Measurements from ENCODE around the gene NFASC.
A peak's percentile ranks its signal among the peaks of the same experiment; 100 is the strongest.

Gene NFASC

GRCh38 chr1:204863024-204863423 is 7.6 kb upstream of the NFASC start:
- DNase-seq: no peak

GRCh38 chr1:204863730-204864129 is 6.9 kb upstream of the NFASC start:
- no peak for DNase-seq

- no peak for DNase-seq
Observed at GRCh38 chr1:204866051-204866596, 4.5 kb upstream of the NFASC start.

- no peak for DNase-seq
Observed at GRCh38 chr1:204867203-204867602, 3.5 kb upstream of the NFASC start.

- DNase-seq: no peak
Observed at GRCh38 chr1:204867666-204868339, 2.9 kb upstream of the NFASC start.

GRCh38 chr1:204868340-204868700 is 2.3 kb upstream of the NFASC start:
- DNase-seq: no peak

- DNase-seq: no peak
Observed at GRCh38 chr1:204869097-204869496, 1.6 kb upstream of the NFASC start.

GRCh38 chr1:204871405-204872037 is 859 bp downstream of the NFASC start:
- no peak for DNase-seq

- DNase-seq: no peak
Observed at GRCh38 chr1:204872262-204872881, 1.7 kb downstream of the NFASC start.

- no peak for DNase-seq
Observed at GRCh38 chr1:204873176-204873575, 2.5 kb downstream of the NFASC start.

GRCh38 chr1:204873714-204874113 is 3.1 kb downstream of the NFASC start:
- no peak for DNase-seq

GRCh38 chr1:204874274-204874673 is 3.6 kb downstream of the NFASC start:
- DNase-seq: no peak

GRCh38 chr1:204875255-204875654 is 4.6 kb downstream of the NFASC start:
- DNase-seq: no peak

GRCh38 chr1:204878621-204879234 is 8.1 kb downstream of the NFASC start:
- DNase-seq: no peak

GRCh38 chr1:204879351-204879750 is 8.7 kb downstream of the NFASC start:
- DNase-seq: no peak

- no peak for DNase-seq
Observed at GRCh38 chr1:204880906-204881305, 10.2 kb downstream of the NFASC start.

- peak; percentile 34 for DNase-seq
Observed at GRCh38 chr1:204882479-204882878, 11.8 kb downstream of the NFASC start.

- DNase-seq: no peak
Observed at GRCh38 chr1:204883405-204883804, 12.7 kb downstream of the NFASC start.

- DNase-seq: no peak
Observed at GRCh38 chr1:204885288-204885711, 14.6 kb downstream of the NFASC start.

GRCh38 chr1:204885790-204886189 is 15.1 kb downstream of the NFASC start:
- no peak for DNase-seq

- no peak for DNase-seq
Observed at GRCh38 chr1:204887846-204888245, 17.2 kb downstream of the NFASC start.

GRCh38 chr1:204888294-204888693 is 17.6 kb downstream of the NFASC start:
- DNase-seq: no peak

GRCh38 chr1:204889681-204890383 is 19.2 kb downstream of the NFASC start:
- DNase-seq: no peak
